Lung (tissue), 16 donors: ENCODE results near the gene C3. TPM values are rescaled to one million over a fixed set of nuclear protein-coding genes. Genes with fewer than 3 reads are reported as not detected.

ENCODE experiments used
- ATAC-seq: fragments of 200-7000 bp; cut with Tn5 transposase; one replicate; pipeline ENCODE4 v1.9.1; 2020; ENCODE audit warnings: moderate number of reproducible peaks; ENCODE audit not compliant: insufficient read depth, low FRiP score
- DNase-seq, 3 donors: peaks; one replicate each; pipeline ENCODE4 v3.0.0-alpha.2; 2013 to 2017
- H3K27ac ChIP-seq, 2 donors: one replicate each; pipeline ENCODE4 v1.5.1; 2013; ENCODE audit warnings: mild to moderate bottlenecking in 2 of 2, moderate library complexity in 2 of 2, control low read depth in 1 of 2, inconsistent platforms in 1 of 2, low read depth in 1 of 2, low read length in 1 of 2
- H3K27me3 ChIP-seq, 3 donors: one replicate each; pipeline ENCODE4 v1.5.1; 2013; ENCODE audit warnings: low read length in 2 of 3; ENCODE audit not compliant: control insufficient read depth in 3 of 3, insufficient read depth in 3 of 3
- H3K36me3 ChIP-seq, 4 donors: one replicate each; pipeline ENCODE4 v1.5.1; 2013; ENCODE audit warnings: low read length in 4 of 4, mild to moderate bottlenecking in 1 of 4, moderate library complexity in 1 of 4; ENCODE audit not compliant: control insufficient read depth in 4 of 4, insufficient read depth in 4 of 4
- H3K4me1 ChIP-seq, 5 donors: one replicate each; pipeline ENCODE4 v1.5.1; 2013; ENCODE audit warnings: low read length in 5 of 5, mild to moderate bottlenecking in 2 of 5, moderate library complexity in 1 of 5; ENCODE audit not compliant: control insufficient read depth in 5 of 5, insufficient read depth in 5 of 5
- H3K4me3 ChIP-seq: one replicate; pipeline ENCODE4 v1.5.1; 2013; ENCODE audit warnings: mild to moderate bottlenecking, control low read depth, moderate library complexity
- H3K9ac ChIP-seq, 2 donors: one replicate each; pipeline ENCODE4 v1.5.1; 2013; ENCODE audit warnings: low read length in 2 of 2, control low read depth in 1 of 2; ENCODE audit not compliant: insufficient read depth in 1 of 2
- H3K9me3 ChIP-seq, 4 donors: one replicate each; pipeline ENCODE4 v1.5.1; 2013; ENCODE audit warnings: low read length in 3 of 4, mild to moderate bottlenecking in 1 of 4, moderate library complexity in 1 of 4; ENCODE audit not compliant: control insufficient read depth in 4 of 4, insufficient read depth in 3 of 4
- CTCF ChIP-seq: IDR thresholded peaks from 2 replicates; pipeline ENCODE4 v1.5.1; 2012; ENCODE audit warnings: mild to moderate bottlenecking; ENCODE audit errors: control extremely low read depth, extremely low read depth
- WGBS, 2 donors: extraction: QIAGEN DNeasy Blood & Tissue Kit; methylation state at CpG; one replicate each; pipeline ENCODE4 v1.1.7; 2013; 5-methylcytosine and 5-hydroxymethylcytosine counted together
- long read RNA-seq, 5 donors: transcript quantifications; one replicate each; lab custom pipeline, GENCODE V29; 2026
- polyA plus RNA-seq, 2 donors: library from polyadenylated mRNA; stranded (reverse); fragments of 200-250 nt; gene quantifications; one replicate each; pipeline ENCODE4 v1.2.1, GENCODE V29; 2013
- total RNA-seq, 2 donors: library from RNA; depleted of rRNA in 1 of 2; stranded (reverse); fragments of >200 nt in 1 of 2; gene quantifications; one replicate each; pipeline ENCODE4 v1.2.1, GENCODE V29; 2014 to 2021
- donor health status: control.
- donor health status: control.
- donor health status: Bipolar disorder and iron deficiency.
- donor health status: healthy.
- donor health status: DM: yes; HTN: yes; CAD: no.

C3 gene
- total RNA-seq (1,000 to 10,000 TPM; 1,072 to 1,612 TPM), polyA plus RNA-seq (1,000 to 10,000 TPM in 1 of 2 donors, 100 to 1,000 TPM in 1; 613 to 1,433 TPM)
- long read RNA-seq, donor 1, partial matches to known transcripts, result 0 of 1 reads
- long read RNA-seq, donor 1, other reads (novel, unspliced or antisense), result 0 of 1 reads
- long read RNA-seq, donor 2, partial matches to known transcripts, result 6 of 10 reads
- long read RNA-seq, donor 2, other reads (novel, unspliced or antisense), result 0 of 10 reads
- long read RNA-seq, donor 3, partial matches to known transcripts, result 0 of 2 reads
- long read RNA-seq, donor 3, other reads (novel, unspliced or antisense), result 0 of 2 reads
- long read RNA-seq, donor 4, result 0 reads
- long read RNA-seq, donor 5, partial matches to known transcripts, result 0 of 1 reads
- long read RNA-seq, donor 5, other reads (novel, unspliced or antisense), result 0 of 1 reads

DNA sequence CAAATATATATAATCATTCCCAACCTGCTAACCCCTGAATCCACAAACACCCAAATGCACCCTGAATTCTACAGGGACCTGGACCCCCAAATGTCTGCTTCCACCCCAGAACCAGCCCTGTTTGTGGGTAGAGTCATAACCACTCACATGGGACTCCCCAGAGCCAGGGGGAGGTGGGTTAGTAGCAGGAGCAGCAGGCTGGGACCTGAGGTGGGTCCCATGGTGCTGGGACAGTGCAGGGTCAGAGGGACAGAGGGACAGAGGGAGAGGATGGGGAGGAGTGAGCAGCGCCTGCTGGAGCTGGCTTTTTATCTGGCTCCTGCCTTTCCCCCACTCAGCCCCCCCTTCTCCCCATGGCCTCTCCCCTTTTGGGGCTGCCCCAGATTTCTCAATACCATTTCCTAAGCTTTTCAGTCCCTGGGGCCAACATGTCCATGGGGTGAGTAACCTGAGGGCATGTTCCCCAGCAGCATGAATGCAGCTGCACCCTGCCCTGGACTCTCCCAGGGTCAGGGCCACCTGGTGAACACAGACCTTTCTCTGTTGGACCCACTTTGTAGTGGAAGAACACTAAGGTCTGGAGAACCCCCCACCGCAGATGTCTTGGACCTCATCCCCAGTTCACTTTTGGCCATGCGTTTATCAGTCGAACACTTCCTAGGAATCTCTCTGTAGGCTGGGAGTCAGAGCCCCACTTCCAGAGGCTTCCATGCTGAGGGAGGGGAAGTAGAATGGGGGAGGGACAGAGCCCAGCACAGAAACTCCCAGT, at the start of gene C3:
Gene C3, minus strand, starts transcription at position 282 of the 769 bp plus-strand sequence. Its CDS starts 61 bp downstream, at position 221.
- H3K36me3 ChIP-seq, result peaks cover 0 to 6% (median 0%) of the 10 kb centered on the region in 4 donors
- TF ChIP-seq CTCF, result no peak
- peaks cover 0 to 11% (median 6%) of the 10 kb centered on the region in 5 donors for H3K4me1 ChIP-seq
- peak in 1 of 3 donors; percentile 50 for DNase-seq
- peak within 1 kb of the TSS; percentile 29 for H3K4me3 ChIP-seq
- 52 to 65% methylated on average over 4 of the region's 4 CpGs for WGBS, 2 donors
- H3K9me3 ChIP-seq, result peaks cover 0 to 2% (median 0%) of the 10 kb centered on the region in 4 donors
- H3K27ac ChIP-seq, result peak within 1 kb of the TSS; percentile 10 to 71
- H3K27me3 ChIP-seq, result no peaks in the 10 kb centered on the region
- no peak within 1 kb of the TSS for H3K9ac ChIP-seq
- ATAC-seq, result peak; percentile 56

DNA sequence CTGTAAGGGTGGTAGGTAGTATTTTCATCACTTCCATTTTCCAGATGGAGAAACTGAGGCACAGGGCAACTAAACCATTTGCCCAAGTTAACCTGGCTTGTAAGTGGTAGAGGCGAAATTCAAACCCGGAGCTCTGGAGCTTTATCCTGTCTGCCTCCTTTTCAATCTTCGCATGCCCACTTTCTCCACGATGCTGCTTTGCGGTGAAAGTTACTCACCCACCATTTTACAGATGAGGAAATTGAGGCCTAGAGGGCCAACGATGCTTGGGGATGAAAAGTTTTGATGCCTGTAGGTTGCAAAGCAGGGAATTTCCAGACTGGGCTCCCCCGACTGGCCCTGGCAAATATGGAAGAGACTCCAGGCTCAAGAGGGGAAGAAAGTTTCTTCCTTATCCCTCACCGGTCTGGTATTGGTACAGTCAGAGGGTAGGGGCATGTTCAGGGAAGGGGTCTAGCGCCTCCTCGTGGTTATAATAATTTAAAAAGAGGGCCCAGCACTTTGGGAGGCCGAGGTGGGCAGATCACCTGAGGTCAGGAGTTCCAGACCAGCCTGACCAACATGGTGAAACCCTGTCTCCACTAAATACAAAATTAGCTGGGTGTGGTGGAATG, 48.7 kb upstream of the C3 start:
- Histone ChIP-seq H3K27me3 (peaks cover 0 to 3% (median 0%) of the 10 kb centered on the region in 3 donors), H3K4me3 (no peak overlapping the region), H3K4me1 (peaks cover 0 to 19% (median 0%) of the 10 kb centered on the region in 5 donors), H3K9me3 (no peaks in the 10 kb centered on the region), H3K36me3 (no peaks in the 10 kb centered on the region), H3K27ac (no peak overlapping the region), H3K9ac (no peak overlapping the region)
- TF ChIP-seq CTCF, result no peak
- 62 to 69% methylated on average over 11 of the region's 11 CpGs for WGBS, 2 donors
- ATAC-seq, result no peak
- DNase-seq, result no peak

- WGBS, 2 donors, result 58 to 68% methylated on average over 8 of the region's 8 CpGs
- ATAC-seq, result no peak
- Histone ChIP-seq H3K9ac (no peak overlapping the region), H3K4me1 (peaks cover 0 to 17% (median 0%) of the 10 kb centered on the region in 5 donors), H3K36me3 (no peaks in the 10 kb centered on the region), H3K4me3 (no peak overlapping the region), H3K9me3 (no peaks in the 10 kb centered on the region), H3K27me3 (peaks cover 0 to 3% (median 0%) of the 10 kb centered on the region in 3 donors), H3K27ac (no peak overlapping the region)
- no peak for DNase-seq
- no peak for TF ChIP-seq CTCF
Observed at GRCh38 chr19:6768236-6768785, 47.9 kb upstream of the C3 start.
